OCI-LY3 (cell line): ENCODE results near the gene INSRR.

Experiments
- H2AFZ ChIP-seq: fragments of 200-600, 300-600 bp; shearing (Covaris generic); 2 replicates; pipeline ENCODE4 v1.6.0; 2014; ENCODE audit warnings: antibody characterized with exemption, low read depth, low read length
- H3K27ac ChIP-seq: fragments of 200-600, 300-600 bp; sonication (generic); 2 replicates; pipeline ENCODE4 v1.5.1; 2014; ENCODE audit warnings: mild to moderate bottlenecking, low read length, moderate library complexity, mixed read lengths
- H3K27me3 ChIP-seq: fragments of 200-600, 300-600 bp; sonication (generic); 2 replicates; pipeline ENCODE4 v1.6.1; 2014; ENCODE audit warnings: low read depth, low read length, mixed read lengths
- H3K36me3 ChIP-seq: fragments of 200-600, 300-600 bp; sonication (generic); replicated peaks from 2 replicates; pipeline ENCODE3; 2014; ENCODE audit warnings: low read depth, low read length, mixed read lengths
- H3K4me1 ChIP-seq: fragments of 300-600, 200-600 bp; sonication (generic); 2 replicates; pipeline ENCODE4 v1.6.1; 2014; ENCODE audit warnings: low read length, mixed read lengths
- H3K4me2 ChIP-seq: fragments of 200-600, 300-600 bp; sonication (generic); 2 replicates; pipeline ENCODE4 v1.6.1; 2014; ENCODE audit warnings: low read length, mixed read lengths
- H3K4me3 ChIP-seq: fragments of 300-600, 200-600 bp; sonication (generic); 2 replicates; pipeline ENCODE4 v1.5.1; 2014; ENCODE audit warnings: antibody characterized with exemption, mild to moderate bottlenecking, low read length, moderate library complexity
- H3K79me2 ChIP-seq: fragments of 300-600, 200-600 bp; shearing (Covaris generic); 2 replicates; pipeline ENCODE4 v1.6.1; 2014; ENCODE audit warnings: mild to moderate bottlenecking, low read length, mixed read lengths
- H3K9ac ChIP-seq: fragments of 300-600, 200-600 bp; shearing (Covaris generic); 2 replicates; pipeline ENCODE4 v1.6.0; 2014; ENCODE audit warnings: mild to moderate bottlenecking, low read length, moderate library complexity
- H3K9me3 ChIP-seq: fragments of 200-600, 300-600 bp; shearing (Covaris generic); 2 replicates; pipeline ENCODE4 v1.6.1; 2014; ENCODE audit warnings: low read length, mixed read lengths; ENCODE audit not compliant: insufficient read depth
- H4K20me1 ChIP-seq: fragments of 200-600, 300-600 bp; sonication (generic); 2 replicates; pipeline ENCODE4 v1.6.1; 2016; ENCODE audit warnings: low read length, mixed read lengths; ENCODE audit not compliant: insufficient read depth
- CTCF ChIP-seq: fragments of 200-600, 300-600 bp; sonication (generic); IDR thresholded peaks from 2 replicates; pipeline ENCODE4 v1.5.1; 2014; ENCODE audit warnings: antibody characterized with exemption, low read length, low read depth
- EZH2phosphoT487 ChIP-seq: fragments of 200-600 bp; shearing (Covaris generic); IDR thresholded peaks from 2 replicates; pipeline ENCODE4 v1.6.1; 2018; ENCODE audit warnings: antibody characterized with exemption, mixed run types, low read depth

The INSRR gene

GRCh38 chr1:156814571-156815260 is 44.2 kb downstream of the INSRR start:
- Histone ChIP-seq H2AFZ (no peak overlapping the region), H3K79me2 (peaks cover 6% of the 10 kb centered on the region), H3K4me3 (no peak overlapping the region), H4K20me1 (no peaks in the 10 kb centered on the region), H3K36me3 (peaks cover 4% of the 10 kb centered on the region), H3K4me1 (peaks cover 19% of the 10 kb centered on the region), H3K9ac (no peak overlapping the region), H3K9me3 (no peaks in the 10 kb centered on the region), H3K4me2 (no peak overlapping the region), H3K27ac (no peak overlapping the region), H3K27me3 (no peaks in the 10 kb centered on the region)
- TF ChIP-seq EZH2phosphoT487 (no peak), CTCF (no peak)

- Histone ChIP-seq H3K4me2 (no peak overlapping the region), H3K9me3 (no peaks in the 10 kb centered on the region), H4K20me1 (no peaks in the 10 kb centered on the region), H3K36me3 (peaks cover 4% of the 10 kb centered on the region), H2AFZ (no peak overlapping the region), H3K4me3 (no peak overlapping the region), H3K79me2 (peaks cover 9% of the 10 kb centered on the region), H3K27me3 (no peaks in the 10 kb centered on the region), H3K9ac (no peak overlapping the region), H3K27ac (no peak overlapping the region), H3K4me1 (peaks cover 27% of the 10 kb centered on the region)
- TF ChIP-seq EZH2phosphoT487 (no peak), CTCF (no peak)
Observed at GRCh38 chr1:156813750-156814570, 45.0 kb downstream of the INSRR start.

GRCh38 chr1:156813298-156813697 is 45.6 kb downstream of the INSRR start:
- H3K4me3 ChIP-seq: no peak overlapping the region
- no peak overlapping the region for H2AFZ ChIP-seq
- peaks cover 15% of the 10 kb centered on the region for H3K79me2 ChIP-seq
- no peak overlapping the region for H3K27ac ChIP-seq
- peaks cover 4% of the 10 kb centered on the region for H3K36me3 ChIP-seq
- H3K4me2 ChIP-seq: no peak overlapping the region
- no peaks in the 10 kb centered on the region for H3K9me3 ChIP-seq
- H3K27me3 ChIP-seq: no peaks in the 10 kb centered on the region
- TF ChIP-seq CTCF: no peak
- TF ChIP-seq EZH2phosphoT487: no peak
- no peaks in the 10 kb centered on the region for H4K20me1 ChIP-seq
- H3K4me1 ChIP-seq: peaks cover 33% of the 10 kb centered on the region
- H3K9ac ChIP-seq: no peak overlapping the region

- TF ChIP-seq CTCF: no peak
- TF ChIP-seq EZH2phosphoT487: no peak
- H3K27me3 ChIP-seq: no peaks in the 10 kb centered on the region
Observed at GRCh38 chr1:156812293-156812990, 46.5 kb downstream of the INSRR start.

More at GRCh38 chr1:156812293-156812990, 46.5 kb downstream of the INSRR start:
- Histone ChIP-seq H3K36me3 (peaks cover 4% of the 10 kb centered on the region), H3K9ac (no peak overlapping the region), H3K4me1 (peaks cover 42% of the 10 kb centered on the region), H3K27ac (no peak overlapping the region), H3K9me3 (no peaks in the 10 kb centered on the region), H2AFZ (no peak overlapping the region), H3K4me3 (no peak overlapping the region), H3K4me2 (no peak overlapping the region), H3K79me2 (peaks cover 20% of the 10 kb centered on the region), H4K20me1 (no peaks in the 10 kb centered on the region)
